ENCODE measurements around the gene USP40.

Gene USP40

DNA sequence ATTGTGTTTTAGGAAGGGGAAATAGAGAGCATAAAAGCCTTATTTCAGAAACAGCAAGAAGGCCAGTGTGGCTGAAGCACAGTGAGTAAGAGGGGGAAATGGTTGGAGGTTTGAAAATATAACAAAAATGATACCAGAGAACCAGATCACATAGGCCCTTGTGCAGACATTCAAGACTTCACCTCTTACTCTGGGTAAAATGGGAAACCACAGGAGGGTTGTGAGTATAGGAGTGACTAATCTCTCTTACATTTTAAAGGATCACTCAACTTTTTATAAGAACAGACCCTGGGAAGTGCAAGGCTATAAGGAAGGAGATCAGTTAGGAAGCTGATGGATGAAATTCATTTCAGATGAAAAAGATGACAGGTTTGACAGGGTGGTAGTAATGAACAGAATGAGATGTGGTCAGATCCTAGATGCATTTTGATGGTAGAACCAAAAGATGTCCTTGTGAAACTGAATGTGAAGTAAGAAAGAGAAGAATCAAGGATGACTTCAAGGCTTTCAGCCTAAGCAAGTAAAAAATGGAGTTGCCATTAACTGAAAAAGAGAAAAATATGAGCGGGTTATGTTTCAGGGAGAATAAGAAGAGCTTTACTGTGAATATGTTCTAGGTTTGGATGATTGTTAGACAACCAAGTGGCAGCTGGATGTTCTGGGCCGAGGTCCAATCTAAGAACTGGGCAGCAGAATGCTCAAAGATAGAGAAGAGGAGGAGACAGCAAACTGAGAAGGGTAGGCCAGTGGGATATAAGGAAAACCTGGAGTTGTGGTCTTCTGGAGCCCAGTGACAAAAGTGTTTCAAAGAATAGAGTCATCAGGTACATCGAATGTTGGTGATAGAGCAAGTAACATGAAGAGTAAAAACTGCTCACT, 65.1 kb downstream of the USP40 start:
- no peak for DNase-seq (ENCODE audit: low read depth in 1 of 2, low spot score in 1 of 2)

DNA sequence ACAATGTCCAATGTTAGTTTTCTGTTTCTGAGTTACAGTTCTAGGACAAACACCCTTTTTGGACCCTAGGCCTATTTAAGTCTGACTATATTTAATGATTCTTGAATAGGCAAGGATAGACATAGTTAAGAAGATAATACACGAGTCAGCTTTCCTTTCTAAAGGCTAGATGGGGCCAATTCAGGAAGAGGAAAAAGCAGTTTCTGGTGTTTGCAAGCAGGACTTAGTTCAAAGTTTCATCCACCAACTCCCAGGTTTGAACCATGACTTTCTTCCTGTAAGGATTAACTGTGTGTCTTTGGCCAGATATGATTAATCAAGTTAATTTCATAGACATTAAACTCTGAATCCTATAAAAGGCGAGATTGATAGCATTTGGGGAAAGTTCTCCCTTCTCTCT, 66.7 kb downstream of the USP40 start:
- DNase-seq (ENCODE audit: low read depth in 1 of 2, low spot score in 1 of 2) = no peak

DNA sequence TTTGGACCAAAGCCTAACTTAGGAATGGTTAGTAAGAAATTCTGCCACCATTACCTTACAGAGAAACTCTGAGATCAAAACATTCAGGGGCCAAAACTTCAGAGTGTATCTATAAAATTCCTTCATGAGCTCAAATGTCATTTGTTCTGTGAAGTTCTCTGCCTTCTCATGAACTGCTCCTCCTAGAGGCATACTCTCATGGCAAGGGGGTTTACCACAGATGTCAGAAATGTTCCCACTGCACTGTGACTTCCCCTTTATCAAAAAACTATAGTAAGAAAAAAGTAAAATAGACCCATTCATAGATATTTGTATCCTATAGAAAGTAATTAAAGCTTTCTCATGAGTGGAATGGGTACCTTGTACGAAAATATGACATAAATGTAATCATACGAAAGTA, 68.5 kb downstream of the USP40 start:
- DNase-seq (ENCODE audit: low read depth in 1 of 2, low spot score in 1 of 2) = no peak

DNA sequence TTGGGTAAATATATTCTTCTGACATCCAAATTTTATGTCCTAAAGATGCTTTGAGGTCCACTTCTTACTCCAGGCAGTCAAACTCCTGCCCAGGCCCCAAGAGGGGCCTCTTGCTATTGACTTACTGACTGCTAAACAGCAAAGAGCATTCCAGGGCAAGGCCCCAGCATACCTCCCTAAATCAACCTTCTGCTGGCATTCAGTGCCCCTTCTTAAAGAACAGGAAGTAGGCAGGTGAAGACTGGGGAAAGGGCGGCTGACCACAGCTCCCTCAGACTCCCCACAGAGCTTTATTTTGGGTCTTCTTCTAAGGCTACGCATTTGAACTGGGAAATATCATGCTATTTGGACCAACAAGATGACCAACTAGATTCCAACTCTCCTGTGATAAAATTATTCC, 68.9 kb downstream of the USP40 start:
- no peak for DNase-seq (ENCODE audit: low read depth in 1 of 2, low spot score in 1 of 2)

DNA sequence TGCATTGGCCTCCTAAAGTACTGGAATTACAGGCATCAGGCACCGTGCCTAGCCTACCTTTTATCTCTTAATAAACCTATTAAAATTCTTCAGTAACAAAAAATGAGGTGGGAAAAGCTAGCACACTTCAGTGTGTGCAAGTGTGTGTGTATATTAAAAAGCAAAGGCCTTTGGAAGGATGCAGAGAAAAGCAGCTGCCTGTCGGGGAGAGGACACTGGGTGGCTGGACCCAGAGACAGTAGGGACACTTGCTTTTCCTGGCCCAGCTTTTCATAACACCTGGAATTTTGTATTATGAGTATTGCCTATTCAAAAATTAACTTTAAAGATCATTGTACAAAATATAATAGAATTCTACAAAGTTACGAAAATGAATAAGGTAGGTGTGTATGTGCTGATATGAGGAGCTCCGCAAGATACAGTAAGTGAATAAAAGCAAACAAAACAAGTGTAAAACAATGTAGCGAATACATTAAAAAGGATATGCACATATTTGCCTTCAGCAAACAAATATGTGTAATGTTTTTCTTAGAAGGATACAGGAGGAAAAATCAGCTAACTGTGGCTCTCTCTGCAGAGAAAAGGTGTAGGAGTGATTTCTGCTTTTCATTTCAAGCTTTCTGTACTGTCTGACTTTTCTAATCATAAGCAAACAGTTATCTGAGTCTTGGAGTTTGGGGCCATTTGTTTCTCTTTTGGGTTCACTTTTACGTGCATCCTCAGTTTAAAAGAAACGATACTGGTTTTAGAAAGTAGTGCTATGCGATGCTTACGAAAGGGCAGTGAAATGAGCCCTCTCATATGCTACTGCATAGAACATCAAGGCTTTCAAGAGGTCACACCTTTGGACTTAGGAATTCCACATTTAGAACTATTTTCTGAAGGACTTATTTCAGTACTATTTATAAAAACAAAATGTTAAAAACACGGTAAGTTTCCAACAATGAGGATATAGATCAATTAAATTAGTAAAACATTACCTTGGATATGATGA, 70.8 kb downstream of the USP40 start:
- no peak for DNase-seq (ENCODE audit: low read depth in 1 of 2, low spot score in 1 of 2)

DNA sequence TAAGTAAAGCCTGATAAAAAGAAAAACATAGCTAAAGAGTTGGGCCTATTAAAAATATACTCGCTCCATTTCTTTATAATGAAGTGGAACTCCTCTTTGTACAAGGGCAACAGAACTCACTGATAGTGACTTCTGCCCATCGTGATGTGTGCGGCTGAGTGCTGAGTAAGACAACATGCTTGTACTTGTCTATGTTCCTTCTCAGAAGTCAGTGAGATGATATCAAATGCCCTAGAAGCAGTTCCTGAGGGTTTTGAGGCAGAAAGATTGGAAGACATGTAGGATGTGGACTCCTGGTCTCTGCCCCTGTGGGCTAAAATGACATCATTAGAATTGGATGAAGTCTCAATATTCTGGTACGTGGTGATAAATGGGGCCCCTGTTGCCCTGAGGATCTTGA, 73.8 kb downstream of the USP40 start:
- no peak for DNase-seq (ENCODE audit: low read depth in 1 of 2, low spot score in 1 of 2)

DNA sequence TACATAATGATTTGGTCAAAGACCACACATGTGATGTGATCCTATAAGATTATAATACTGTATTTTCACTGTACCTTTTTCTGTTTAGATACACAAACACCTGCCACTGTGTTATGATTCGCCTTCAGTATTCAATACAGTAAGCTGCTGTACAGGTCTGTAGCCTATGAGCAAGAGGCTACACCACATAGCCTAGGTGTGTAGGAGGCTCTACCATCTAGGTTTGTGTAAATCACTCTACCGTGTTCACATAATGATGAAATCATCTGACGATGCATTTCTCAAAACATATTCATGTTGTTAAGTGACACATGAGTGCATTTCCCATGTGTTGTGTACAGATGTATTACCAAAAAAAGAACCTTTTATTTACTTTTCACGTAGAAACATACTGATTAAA, 74.5 kb downstream of the USP40 start:
- no peak for DNase-seq (ENCODE audit: low read depth in 1 of 2, low spot score in 1 of 2)

DNA sequence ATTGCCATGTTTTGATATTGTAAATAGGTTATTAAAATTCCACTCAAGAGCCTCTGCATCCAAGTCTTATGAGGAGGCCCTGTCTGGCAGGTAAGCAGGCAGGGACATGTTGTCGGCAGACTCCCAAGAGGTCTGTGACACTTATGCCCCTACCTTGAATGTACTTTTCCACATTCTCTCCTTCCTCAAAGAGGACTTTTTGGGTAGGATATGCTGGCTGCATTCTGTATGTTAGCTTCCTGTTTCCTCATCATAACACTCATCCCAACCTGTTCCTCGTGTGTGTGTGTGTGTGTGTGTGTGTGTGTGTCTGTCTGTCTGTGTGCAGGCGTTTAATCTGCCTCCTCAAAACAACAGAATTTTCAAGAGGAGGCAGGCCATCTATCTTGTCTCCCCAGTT, 75.3 kb downstream of the USP40 start:
- no peak for DNase-seq (ENCODE audit: low read depth in 1 of 2, low spot score in 1 of 2)

DNA sequence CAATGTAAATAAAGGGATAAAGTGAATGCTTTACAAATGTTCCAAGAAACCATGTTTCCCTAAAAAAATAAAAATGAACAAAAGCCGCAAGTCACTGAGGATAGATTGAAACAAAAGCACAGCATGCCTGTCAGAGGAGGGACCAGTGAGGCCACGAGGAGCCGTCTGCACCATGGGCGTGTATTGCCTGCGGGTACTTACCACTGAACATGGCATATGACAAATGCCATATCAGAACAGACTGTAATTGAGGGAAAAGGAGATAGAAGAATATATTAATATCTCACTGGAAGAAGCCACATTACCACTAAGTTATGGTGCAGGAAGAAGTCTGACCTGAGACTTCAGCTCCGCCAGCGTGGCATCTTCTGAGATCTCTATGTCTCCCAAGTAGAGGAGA, 75.8 kb downstream of the USP40 start:
- no peak for DNase-seq (ENCODE audit: low read depth in 1 of 2, low spot score in 1 of 2)

DNA sequence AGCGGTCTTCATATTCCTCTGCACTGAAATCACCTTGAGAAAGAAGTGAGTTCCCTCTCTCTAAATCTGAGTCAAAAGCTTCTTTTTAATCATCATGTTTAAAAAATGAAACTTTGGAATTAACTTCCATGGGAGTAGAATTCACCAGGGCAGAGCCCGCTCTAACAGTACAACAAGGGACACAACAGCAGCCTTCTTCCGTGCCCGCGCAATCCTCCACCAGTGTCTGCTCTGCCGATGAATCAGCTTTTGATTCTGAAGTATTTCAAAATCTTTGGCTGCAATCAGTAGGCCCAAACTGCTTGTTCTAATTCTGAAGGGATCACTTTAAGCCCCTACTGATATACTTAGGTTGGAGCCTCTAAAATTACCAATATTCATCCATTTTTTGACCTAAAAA, 76.9 kb downstream of the USP40 start:
- no peak for DNase-seq (ENCODE audit: low read depth in 1 of 2, low spot score in 1 of 2)

DNA sequence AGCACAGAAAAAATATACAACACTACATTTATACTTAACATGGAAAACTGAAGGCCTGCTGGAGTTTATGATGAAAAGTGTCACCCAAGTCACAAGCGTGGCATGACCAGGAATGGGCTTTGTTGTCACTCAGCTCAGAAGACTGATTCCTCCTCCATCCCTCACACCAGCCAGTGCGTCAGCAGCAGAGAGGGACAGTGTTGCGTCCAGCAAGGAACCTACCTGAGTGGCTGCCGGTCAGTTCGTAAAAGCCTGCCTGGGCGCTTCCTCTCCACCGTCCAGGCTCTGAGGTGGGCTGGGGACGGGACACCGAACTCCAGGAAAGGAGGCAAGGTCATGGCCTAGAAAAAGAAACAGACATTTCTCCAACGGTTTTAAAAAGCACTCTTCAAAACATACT, 77.4 kb downstream of the USP40 start:
- DNase-seq (ENCODE audit: low read depth in 1 of 2, low spot score in 1 of 2) = no peak

DNA sequence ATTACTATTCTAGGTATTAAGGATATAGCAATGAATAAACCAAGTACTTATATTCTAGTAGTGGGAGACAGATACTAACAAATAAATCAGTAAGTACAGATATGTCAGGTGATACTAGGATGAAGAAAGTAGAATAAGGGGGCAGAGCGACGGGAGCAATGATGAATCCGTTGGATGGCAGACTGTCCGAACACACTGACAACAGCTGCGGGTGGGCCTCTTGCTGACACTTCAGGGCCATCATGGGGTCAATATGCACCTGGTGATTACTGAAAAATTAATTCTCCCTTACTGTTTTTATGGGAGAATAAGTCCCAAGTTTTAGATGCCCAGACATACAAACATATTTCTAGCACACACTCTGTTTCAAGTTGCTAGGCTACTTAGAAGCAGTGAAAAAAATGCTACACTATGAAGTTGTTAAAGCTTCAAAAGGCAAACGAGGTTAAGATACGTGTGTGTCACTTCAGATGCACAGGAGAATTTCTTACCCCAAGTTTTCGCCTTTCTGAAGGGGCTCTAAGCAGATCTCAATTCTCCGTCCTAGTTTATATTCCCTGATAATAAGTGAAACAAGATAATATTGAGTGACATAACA, 78.7 kb downstream of the USP40 start:
- DNase-seq (ENCODE audit: low read depth in 1 of 2, low spot score in 1 of 2) = no peak

DNA sequence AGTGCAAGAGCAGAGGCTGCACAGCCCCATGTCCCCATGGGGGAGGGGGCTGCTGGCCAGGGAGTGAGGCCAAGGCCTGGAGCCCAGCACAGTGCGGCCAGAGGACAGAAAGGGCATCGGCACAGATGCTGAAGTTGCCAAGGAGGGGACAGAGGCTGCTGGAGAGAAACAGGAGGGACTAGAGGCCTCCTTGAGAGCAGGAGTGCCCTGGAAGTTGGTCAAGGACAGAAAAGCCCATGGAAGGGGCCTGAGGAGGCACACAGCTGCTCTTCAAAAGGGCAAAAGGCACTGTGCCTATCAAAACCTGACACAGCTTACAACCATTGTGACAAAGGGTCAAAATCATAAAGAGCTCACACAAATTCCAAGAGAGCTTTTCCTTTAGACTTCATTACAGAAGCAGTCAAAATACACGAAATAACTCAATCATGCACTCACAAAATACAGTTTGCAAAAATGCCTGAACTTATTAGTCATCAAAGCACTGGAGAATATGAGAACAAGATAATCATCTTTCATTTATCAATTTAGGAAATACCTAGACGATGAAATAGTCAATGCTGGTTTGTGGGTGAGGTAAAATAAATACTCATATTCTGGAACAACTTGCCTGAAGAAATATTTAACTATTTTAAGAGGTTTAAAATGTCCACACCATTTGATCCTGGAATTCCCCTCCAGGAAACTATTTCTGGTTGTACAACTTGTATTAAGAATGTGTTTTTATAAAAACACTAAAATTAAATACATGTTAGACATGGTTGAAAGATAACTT, 79.6 kb downstream of the USP40 start:
- DNase-seq (ENCODE audit: low read depth in 1 of 2, low spot score in 1 of 2) = no peak

DNA sequence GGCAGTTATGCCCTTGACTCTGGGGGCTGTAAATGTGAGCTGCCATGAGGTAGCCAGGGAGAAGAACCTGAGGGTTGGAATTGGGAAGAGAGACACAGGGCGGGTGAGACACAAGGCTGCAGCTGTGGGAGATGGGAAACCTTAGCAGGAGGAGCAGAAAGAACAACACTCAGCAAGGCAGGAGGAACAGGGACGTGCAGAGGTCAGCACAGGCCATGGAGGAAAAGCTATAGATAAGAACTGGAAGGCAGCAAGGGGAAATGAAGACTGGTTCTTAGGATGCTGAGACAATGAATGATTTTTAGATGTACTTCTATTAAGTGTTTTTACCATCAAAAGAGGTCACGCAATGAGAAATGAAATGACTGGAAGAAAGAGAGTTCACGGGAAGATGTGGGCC, 80.2 kb downstream of the USP40 start:
- no peak for DNase-seq (ENCODE audit: low read depth in 1 of 2, low spot score in 1 of 2)

DNA sequence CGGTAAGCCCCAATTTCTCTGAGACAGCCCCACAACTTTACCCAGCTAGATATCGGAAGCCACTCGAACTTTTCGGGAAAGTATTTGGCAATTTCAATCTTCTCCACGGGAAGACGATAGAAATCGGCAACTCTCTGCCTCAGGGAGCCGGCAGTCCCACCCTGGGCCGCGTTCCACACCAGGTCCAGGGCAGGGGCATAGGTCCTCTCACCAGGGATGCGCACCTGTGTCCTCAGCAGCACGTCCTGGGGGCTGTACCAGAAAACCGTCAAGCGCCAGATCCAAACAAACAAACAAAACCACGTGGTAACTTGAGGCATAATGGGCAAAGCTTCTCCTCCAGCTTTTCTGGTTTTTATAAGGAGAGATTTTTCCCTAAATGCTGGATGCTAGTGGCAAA, 80.9 kb downstream of the USP40 start:
- DNase-seq (ENCODE audit: low read depth in 1 of 2, low spot score in 1 of 2) = no peak

DNA sequence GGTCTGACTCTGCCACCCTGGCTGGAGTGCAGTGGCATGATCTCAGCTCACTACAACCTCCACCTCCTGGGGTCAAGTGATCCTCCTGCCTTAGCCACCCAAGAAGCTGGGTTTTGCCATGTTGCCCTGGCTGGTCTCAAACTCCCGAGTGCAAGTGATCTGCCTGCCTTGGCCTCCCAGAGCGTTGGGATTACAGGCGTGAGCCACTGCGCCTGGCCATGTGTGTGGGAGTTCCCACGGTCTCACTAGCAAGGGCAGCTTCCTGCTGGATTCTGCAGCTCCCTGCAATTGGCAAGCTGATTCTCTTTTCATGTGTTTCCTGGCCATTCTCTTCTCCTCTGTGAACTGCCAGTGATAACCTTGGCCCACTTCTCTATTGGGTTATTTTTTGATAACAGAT, 84.0 kb downstream of the USP40 start:
- DNase-seq (ENCODE audit: low read depth in 1 of 2, low spot score in 1 of 2) = no peak

DNA sequence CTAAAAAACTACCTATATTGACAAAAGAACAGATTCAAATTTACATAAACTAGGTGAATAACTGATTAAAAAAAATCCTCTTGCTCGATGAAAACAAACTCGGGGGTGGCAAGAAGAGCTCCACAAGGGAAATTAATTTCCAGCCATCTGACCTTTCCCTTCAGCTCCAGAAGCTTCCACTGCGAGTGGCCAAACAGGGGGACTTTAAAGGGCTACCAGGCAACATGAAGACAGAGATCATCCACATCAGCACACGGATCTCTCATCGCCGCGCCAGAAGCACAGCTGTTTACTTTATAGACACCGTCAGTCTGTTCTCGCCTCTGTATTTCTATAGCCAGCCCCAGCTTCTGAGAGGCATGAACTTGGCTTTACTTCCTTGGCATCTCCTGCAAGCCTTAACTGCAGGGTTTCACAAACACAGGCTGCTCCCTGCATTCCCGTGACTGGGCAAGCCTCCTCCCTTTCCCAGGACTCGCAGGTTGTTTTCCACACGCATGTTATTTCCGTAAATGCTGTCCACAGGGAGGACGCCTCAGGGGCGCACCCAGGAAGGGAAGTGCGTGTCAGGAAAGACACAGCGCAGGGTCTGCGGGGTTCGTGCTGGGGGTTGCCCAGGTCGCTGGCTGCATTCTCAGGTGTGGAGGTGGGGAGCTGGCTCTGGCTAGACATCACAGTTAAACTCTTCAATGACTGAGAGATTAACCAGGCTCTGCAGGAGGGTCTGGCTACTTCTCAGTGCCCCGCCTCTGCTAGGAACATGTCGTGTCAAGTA, 85.0 kb downstream of the USP40 start:
- no peak for DNase-seq (ENCODE audit: low read depth in 1 of 2, low spot score in 1 of 2)

DNA sequence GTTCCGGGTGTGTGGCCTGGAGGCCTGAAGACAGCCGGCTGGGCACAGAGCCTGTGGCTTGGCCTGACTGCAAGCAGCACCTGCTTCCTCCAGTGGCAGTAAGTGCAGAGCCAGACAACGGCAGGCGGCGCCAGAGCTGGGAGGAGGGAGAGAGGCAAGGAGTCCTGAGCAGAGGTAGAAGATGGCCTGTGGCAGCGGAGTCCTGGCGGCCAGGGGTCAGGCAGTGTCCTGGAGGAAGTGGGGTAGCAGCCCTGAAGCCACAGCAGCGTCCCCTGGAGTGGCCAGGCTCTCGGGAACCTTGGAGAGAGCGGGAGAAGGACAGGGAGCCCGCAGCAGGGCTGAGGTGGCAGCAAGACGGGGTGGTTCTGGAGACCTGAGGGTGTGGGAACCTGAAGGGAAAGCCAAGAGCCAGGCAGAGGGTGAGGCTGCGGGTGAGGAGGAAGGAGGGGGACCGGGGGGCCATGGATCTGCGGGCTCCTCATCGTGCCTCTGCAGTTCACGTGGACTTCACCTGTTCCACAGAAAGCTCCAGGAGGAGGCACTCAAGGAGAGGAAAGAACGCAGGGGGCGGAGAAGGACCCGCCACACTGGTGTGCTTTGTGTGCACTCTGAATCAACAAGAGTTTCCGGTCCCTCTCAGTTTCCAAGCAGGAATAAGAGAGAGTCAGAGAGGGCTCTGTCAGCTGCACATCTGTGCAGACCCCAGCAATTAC, 85.9 kb downstream of the USP40 start:
- DNase-seq (ENCODE audit: low read depth in 1 of 2, low spot score in 1 of 2) = no peak

DNA sequence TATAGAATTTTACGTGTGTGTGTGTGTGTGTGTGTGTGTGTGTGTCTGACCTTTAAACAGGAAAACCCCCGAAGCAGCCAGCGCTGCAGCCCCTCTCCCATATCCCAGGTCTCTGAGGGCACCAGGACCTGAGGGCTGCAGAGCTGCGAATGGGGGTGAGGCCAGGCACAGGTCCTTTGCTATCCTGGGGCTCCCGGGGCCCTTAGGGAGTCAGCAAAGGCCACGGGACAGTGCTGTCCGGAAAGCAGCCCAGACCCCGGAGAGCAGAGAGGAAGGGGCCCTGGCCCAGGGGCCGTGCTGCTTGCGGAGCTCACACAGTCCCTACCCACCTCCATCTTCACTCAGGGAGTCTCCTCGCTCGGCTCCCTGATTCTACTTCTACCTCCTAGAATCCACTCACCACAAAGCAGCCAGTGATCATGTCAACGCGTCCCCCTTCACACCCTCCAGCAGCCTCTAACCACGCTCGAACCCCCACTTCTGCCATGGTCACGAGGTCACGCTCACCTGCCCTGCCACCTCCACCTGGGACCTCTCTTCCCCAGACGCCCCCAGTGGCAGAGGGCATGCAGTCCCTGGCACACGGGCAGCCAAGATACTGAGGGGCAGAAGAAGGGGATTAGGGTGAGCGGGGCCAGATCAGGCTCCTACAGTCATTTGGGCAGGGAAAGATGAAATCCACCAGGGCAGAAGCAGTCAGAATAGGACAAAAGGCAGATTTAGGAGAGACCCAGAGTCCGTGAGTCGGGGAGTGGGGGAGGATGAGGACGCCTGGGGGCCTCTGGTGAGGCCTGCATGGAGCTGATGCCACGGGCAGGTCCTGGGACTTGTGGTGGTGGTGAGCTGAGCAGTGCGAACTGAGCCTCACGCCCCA, 86.7 kb downstream of the USP40 start:
- DNase-seq (ENCODE audit: low read depth in 1 of 2, low spot score in 1 of 2) = no peak
